C4-2B (cell line): ENCODE measurements around the gene VPS39.

Experiments
- CTCF ChIP-seq: fragments of 450-650 bp; conservative IDR thresholded peaks from 2 replicates; pipeline ENCODE4 v1.5.1; 2017; ENCODE audit warnings: mild to moderate bottlenecking
- ZFX ChIP-seq: fragments of 450-650 bp; IDR thresholded peaks from 2 replicates; pipeline ENCODE4 v1.6.1; 2017

GRCh38 chr15:42239528-42240182, 31.6 kb upstream of the VPS39 start:
- no peak for TF ChIP-seq CTCF
- TF ChIP-seq ZFX, result no peak
